K562 (cell line): ENCODE measurements around the gene TMEM178A. TPM values are rescaled to one million over a fixed set of nuclear protein-coding genes. Genes with fewer than 3 reads are reported as not detected.
A peak's percentile ranks its signal among the peaks of the same experiment; 100 is the strongest.

Experiments
- HDAC2 ChIP-seq: fragments of 450-650 bp; IDR thresholded peaks from 2 replicates; pipeline ENCODE4 v1.6.1; 2016; ENCODE audit warnings: mild to moderate bottlenecking
- KLF16 ChIP-seq: IDR thresholded peaks from 2 replicates; pipeline ENCODE4 v1.6.1; 2016; ENCODE audit warnings: antibody characterized with exemption
- REST ChIP-seq, 2 experiments: fragments of 450-650 bp; formaldehyde crosslinking in 1 of 2; IDR thresholded peaks; 2 replicates each; pipeline versions ENCODE4 v1.4.0 to v1.6.1; 2014 to 2020; ENCODE audit warnings: mild to moderate bottlenecking in 2 of 2, borderline replicate concordance in 1 of 2, low read depth in 1 of 2
- SNIP1 ChIP-seq: fragments of 450-650 bp; IDR thresholded peaks from 2 replicates; pipeline ENCODE4 v1.7.1; 2017; ENCODE audit warnings: low read depth, mild to moderate bottlenecking
- SP1 ChIP-seq: sonication (generic); formaldehyde crosslinking; IDR thresholded peaks from 2 replicates; pipeline ENCODE4 v1.8.1; 2022; ENCODE audit warnings: mild to moderate bottlenecking, missing genetic modification reagents
- TSC22D4 ChIP-seq: fragments of 450-650 bp; IDR thresholded peaks from 2 replicates; pipeline ENCODE4 v1.6.1; 2016; ENCODE audit warnings: missing genetic modification characterization, missing biosample characterization, control low read depth
- ZNF316 ChIP-seq: fragments of 450-650 bp; IDR thresholded peaks from 2 replicates; pipeline ENCODE4 v1.6.1; 2016
- ZNF592 ChIP-seq: fragments of 450-650 bp; IDR thresholded peaks from 2 replicates; pipeline ENCODE4 v1.6.1; 2017; ENCODE audit warnings: antibody characterized with exemption, mild to moderate bottlenecking
- polyA plus RNA-seq, 8 experiments: library from polyadenylated mRNA; depleted of rRNA in 4 of 8; stranded (reverse) in 5 of 8; unstranded in 3 of 8; fragments of >200 nt; fragmentation: Nextera tagmentation in 2 of 8; fragmentation: Illumina TruSeq in 1 of 8; extraction: Ambion mirVana in 2 of 8; extraction: Trizol in 1 of 8; gene quantifications; 2 replicates each; pipeline versions ENCODE4 v1.2.1 to v1.2.3, GENCODE V29; 2011 to 2014; ENCODE audit warnings: inconsistent platforms in 1 of 8, missing spikeins in 1 of 8
- total RNA-seq, 7 experiments: library from RNA; depleted of rRNA in 6 of 7; stranded (reverse); fragments of >200 nt in 6 of 7; fragmentation: Illumina TruSeq in 2 of 7; extraction: Trizol in 2 of 7; gene quantifications; 2 replicates each; pipeline versions ENCODE4 v1.2.1 to v1.2.3, GENCODE V29; 2011 to 2021; ENCODE audit warnings: low replicate concordance in 1 of 7
- TF ChIP-seq, protein P1 (sequence below): fragments of 450-650 bp; IDR thresholded peaks from 2 replicates; pipeline ENCODE4 v1.6.1; 2016; ENCODE audit warnings: missing biosample characterization, missing genetic modification characterization
- TF ChIP-seq, protein P2 (sequence below): fragments of 250-450 bp; sonication (Bioruptor Pico); IDR thresholded peaks from 2 replicates; pipeline ENCODE4 v1.8.0; 2021; ENCODE audit warnings: moderate library complexity, mild to moderate bottlenecking, inconsistent platforms

The TMEM178A gene
- total and polyA plus RNA-seq, 9 of the 15 experiments (the other 6 are each of a cell fraction or from before 2014, with no cell fraction given): 0.04 to 0.17 TPM; not detected in 7

DNA sequence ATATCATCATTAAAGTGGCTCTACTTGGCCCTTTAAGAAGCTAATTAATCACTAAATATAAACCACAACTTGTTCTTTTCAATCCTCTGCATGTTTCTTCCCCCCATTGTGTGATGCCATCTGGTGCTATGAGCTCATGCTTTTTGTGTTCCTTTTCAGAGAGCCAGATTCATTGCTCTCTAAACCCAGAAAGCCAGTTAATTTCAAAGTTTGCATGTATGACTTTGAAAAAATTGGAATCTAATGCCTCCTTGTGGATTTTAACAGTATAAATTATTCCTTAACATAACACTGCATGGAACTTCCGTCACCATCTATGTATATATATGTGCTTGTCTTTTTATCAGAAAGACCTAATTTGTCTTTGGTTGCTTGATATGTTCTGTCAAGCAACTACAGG lies 31.1 kb downstream of the TMEM178A start (continued):
- TF ChIP-seq ZNF592: no peak
- TF ChIP-seq SNIP1: no peak
- TF ChIP-seq, protein P1, sequence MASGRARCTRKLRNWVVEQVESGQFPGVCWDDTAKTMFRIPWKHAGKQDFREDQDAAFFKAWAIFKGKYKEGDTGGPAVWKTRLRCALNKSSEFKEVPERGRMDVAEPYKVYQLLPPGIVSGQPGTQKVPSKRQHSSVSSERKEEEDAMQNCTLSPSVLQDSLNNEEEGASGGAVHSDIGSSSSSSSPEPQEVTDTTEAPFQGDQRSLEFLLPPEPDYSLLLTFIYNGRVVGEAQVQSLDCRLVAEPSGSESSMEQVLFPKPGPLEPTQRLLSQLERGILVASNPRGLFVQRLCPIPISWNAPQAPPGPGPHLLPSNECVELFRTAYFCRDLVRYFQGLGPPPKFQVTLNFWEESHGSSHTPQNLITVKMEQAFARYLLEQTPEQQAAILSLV: no peak
- TF ChIP-seq, protein P2, sequence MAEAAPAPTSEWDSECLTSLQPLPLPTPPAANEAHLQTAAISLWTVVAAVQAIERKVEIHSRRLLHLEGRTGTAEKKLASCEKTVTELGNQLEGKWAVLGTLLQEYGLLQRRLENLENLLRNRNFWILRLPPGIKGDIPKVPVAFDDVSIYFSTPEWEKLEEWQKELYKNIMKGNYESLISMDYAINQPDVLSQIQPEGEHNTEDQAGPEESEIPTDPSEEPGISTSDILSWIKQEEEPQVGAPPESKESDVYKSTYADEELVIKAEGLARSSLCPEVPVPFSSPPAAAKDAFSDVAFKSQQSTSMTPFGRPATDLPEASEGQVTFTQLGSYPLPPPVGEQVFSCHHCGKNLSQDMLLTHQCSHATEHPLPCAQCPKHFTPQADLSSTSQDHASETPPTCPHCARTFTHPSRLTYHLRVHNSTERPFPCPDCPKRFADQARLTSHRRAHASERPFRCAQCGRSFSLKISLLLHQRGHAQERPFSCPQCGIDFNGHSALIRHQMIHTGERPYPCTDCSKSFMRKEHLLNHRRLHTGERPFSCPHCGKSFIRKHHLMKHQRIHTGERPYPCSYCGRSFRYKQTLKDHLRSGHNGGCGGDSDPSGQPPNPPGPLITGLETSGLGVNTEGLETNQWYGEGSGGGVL (CRISPR knock-in tag): no peak
- TF ChIP-seq KLF16: no peak
- no peak for TF ChIP-seq SP1
- TF ChIP-seq TSC22D4: no peak
- no peak for TF ChIP-seq HDAC2
- peak; percentile 53; the same call in 1 of the 2 replicates for TF ChIP-seq REST (IDR thresholded peaks at IDR 0.05; ENCODE audit: borderline replicate concordance)
- TF ChIP-seq REST (CRISPR knock-in tag; IDR thresholded peaks at IDR 0.05; ENCODE audit: low read depth): no peak
- TF ChIP-seq ZNF316: no peak
